Activated naive CD4-positive, alpha-beta T cell treated with anti-CD3 and anti-CD28 coated beads, Interleukin-2, amount 10 ng/mL, durations not matched to agents 7 days and 5 days (primary cell): ENCODE data around the gene MKNK1.

Experiments
- CTCF ChIA-PET: fragments of 350-600 bp; sonication (Branson Sonifier 250); formaldehyde crosslinking; loops from one replicate; lab custom pipeline; 2021; ENCODE audit warnings: antibody characterized with exemption; lab: Charles Lee
- DNase-seq: peaks from one replicate; pipeline ENCODE4 v3.0.0-alpha.2; 2020
- H3K27ac Mint-ChIP-seq: one replicate; pipeline ENCODE4 v1.8.0; 2021; ENCODE audit warnings: mild to moderate bottlenecking, moderate library complexity, mixed read lengths
- H3K27me3 Mint-ChIP-seq: one replicate; pipeline ENCODE4 v1.8.0; 2021; ENCODE audit warnings: mild to moderate bottlenecking, mixed read lengths
- H3K36me3 Mint-ChIP-seq: one replicate; pipeline ENCODE4 v1.8.0; 2021; ENCODE audit warnings: mixed read lengths
- H3K4me1 Mint-ChIP-seq: one replicate; pipeline ENCODE4 v1.8.0; 2021; ENCODE audit warnings: mixed read lengths
- H3K4me3 Mint-ChIP-seq: one replicate; pipeline ENCODE4 v1.8.0; 2021; ENCODE audit warnings: mild to moderate bottlenecking, moderate library complexity, mixed read lengths
- H3K9me3 Mint-ChIP-seq: one replicate; pipeline ENCODE4 v1.8.0; 2021; ENCODE audit warnings: mixed read lengths

MKNK1 gene

DNA sequence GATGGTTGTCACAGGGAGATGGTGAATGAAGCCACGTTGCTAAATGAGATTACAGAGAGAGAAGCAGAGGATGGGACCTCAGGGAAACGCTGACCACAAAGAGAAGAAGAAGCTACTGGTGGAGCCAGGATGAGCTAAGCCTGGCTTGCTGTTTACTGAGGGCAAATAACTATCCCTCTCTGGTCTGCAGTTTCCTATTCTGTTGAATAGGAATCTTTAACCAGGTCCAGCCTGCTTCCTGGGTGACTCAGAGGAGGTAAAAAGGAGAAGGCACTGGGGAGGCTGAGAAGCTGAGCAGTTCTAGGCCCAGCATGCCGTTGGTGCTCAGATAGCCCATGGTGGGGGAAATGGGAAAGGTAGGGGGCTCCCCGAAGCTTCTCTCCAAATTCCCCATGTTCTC lies 84.9 kb downstream of the MKNK1 start:
- Mint-ChIP-seq H3K27me3 (peaks cover 78% of the 10 kb centered on the region), H3K36me3 (no peaks in the 10 kb centered on the region), H3K27ac (no peak overlapping the region), H3K4me3 (no peak overlapping the region), H3K4me1 (peaks cover 13% of the 10 kb centered on the region), H3K9me3 (no peaks in the 10 kb centered on the region)
- CTCF ChIA-PET = interaction anchor here (1.9 kb wide), 1 partner anchor 73 kb away, joined by 6 read pairs; no protein-coding TSS in a partner anchor
- DNase-seq = no peak

DNA sequence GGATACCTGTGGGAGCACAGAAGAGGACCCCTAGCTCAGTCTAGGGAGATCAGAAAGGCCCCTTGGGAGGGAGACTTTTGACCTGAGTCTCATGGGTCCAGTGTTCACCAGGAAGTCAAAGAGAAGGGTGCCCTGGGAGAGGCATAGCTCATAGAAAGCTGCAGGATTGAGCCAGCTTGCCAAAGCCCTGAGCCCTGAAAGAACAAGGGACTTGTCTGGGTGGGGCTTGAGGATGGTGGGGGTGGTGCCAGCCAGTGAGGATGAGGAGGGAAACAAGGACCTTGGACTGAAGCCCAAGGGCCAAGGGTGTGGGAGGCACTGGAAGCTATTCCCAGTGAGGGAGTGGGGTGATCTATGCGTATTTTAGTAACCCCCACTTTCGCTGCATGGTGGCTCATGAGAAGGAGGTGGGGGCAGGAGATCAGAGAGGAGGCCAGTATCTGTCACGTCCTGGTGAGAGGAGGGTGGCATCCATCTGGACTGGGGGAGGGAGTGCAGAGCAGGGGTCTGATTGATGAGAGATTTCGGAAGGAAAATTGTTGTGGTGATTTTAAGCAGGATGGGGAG lies 86.1 kb downstream of the MKNK1 start:
- Mint-ChIP-seq H3K27me3 (peaks cover 80% of the 10 kb centered on the region), H3K36me3 (no peaks in the 10 kb centered on the region), H3K4me3 (no peak overlapping the region), H3K9me3 (no peaks in the 10 kb centered on the region), H3K4me1 (peaks cover 13% of the 10 kb centered on the region), H3K27ac (no peak overlapping the region)
- CTCF ChIA-PET = interaction anchor here (1.9 to 3.9 kb wide), 2 partner anchors 10 to 71 kb away, joined by 6 to 20 read pairs; no protein-coding TSS in a partner anchor
- no peak for DNase-seq

DNA sequence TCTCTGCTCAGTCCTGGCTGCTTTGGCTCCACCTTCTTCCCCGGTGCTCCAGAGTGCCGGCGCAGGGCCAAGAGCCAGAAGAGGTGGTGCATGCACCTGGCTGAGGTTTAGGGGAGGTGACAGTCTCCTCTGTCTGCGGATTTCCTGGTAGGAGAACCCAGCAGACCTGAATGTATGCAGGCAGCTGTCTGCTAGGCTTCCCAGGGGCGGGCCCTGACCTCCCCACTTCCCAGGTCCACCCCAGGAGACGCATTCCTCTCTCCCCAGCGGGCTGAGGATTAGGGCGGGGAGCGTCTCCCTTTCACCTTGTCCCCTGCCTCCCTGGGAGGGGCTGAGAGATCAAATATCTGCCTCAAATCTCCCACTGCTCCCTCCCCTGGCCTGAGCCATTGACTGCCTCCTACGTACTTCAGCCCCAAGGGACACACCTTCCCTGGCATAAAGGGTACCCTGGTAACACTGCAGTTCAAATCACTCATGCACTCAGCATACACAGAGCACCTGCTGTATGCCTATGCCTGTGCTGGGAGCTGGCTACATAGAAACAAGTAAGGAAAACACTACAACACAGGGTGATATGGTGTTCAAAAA lies 87.0 kb downstream of the MKNK1 start:
- Mint-ChIP-seq H3K27me3 (peaks cover 81% of the 10 kb centered on the region), H3K36me3 (no peaks in the 10 kb centered on the region), H3K9me3 (no peaks in the 10 kb centered on the region), H3K4me3 (no peak overlapping the region), H3K27ac (no peak overlapping the region), H3K4me1 (peaks cover 6% of the 10 kb centered on the region)
- DNase-seq = no peak
- CTCF ChIA-PET = interaction anchor here (3.9 kb wide), 1 partner anchor 11 kb away, joined by 20 read pairs; no protein-coding TSS in a partner anchor

- DNase-seq = no peak
- Mint-ChIP-seq H3K9me3 (no peaks in the 10 kb centered on the region), H3K4me1 (peaks cover 1% of the 10 kb centered on the region), H3K27me3 (peaks cover 84% of the 10 kb centered on the region), H3K36me3 (no peaks in the 10 kb centered on the region), H3K4me3 (no peak overlapping the region), H3K27ac (no peak overlapping the region)
- CTCF ChIA-PET = interaction anchor here (3.9 kb wide), 1 partner anchor 11 kb away, joined by 20 read pairs; no protein-coding TSS in a partner anchor
These were observed 87.7 kb downstream of the MKNK1 start for GRCh38 chr1:46516200-46516950.

- Mint-ChIP-seq H3K27ac (no peak overlapping the region), H3K27me3 (peaks cover 80% of the 10 kb centered on the region), H3K36me3 (no peaks in the 10 kb centered on the region), H3K4me3 (no peak overlapping the region), H3K4me1 (no peaks in the 10 kb centered on the region), H3K9me3 (no peaks in the 10 kb centered on the region)
- CTCF ChIA-PET = interaction anchor here (3.9 kb wide), 1 partner anchor 12 kb away, joined by 20 read pairs; no protein-coding TSS in a partner anchor
- DNase-seq = no peak
These were observed 88.5 kb downstream of the MKNK1 start for GRCh38 chr1:46515576-46515975.

DNA sequence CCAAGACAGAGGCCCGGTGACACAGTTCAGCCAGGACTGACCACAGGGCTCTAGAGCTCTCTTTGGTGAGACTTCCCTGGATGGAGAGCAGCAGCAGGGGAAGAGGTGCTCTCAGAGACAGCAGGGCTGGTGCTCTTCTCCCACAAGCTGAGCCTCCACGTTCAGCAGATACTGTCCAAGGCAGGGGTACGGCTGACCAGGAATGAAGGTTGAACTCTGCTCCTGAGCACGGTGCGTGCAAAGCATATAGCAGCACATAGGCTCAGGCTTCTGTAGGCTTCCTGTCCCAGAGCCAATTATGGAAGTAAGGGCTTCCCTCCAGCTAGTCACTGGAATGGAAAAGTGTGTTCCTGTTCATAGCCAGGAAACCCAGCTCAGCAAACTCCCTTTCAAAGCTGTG lies 90.5 kb downstream of the MKNK1 start:
- Mint-ChIP-seq H3K9me3 (no peaks in the 10 kb centered on the region), H3K4me3 (no peak overlapping the region), H3K27me3 (peaks cover 62% of the 10 kb centered on the region), H3K36me3 (no peaks in the 10 kb centered on the region), H3K4me1 (no peaks in the 10 kb centered on the region), H3K27ac (no peak overlapping the region)
- no peak for DNase-seq
- CTCF ChIA-PET = interaction anchor here (1.0 to 1.9 kb wide), 4 partner anchors 9 to 71 kb away, joined by 3 to 8 read pairs (median 4); no protein-coding TSS in a partner anchor

- no peaks in the 10 kb centered on the region for H3K4me1 Mint-ChIP-seq
- DNase-seq = no peak
- H3K36me3 Mint-ChIP-seq = no peaks in the 10 kb centered on the region
- CTCF ChIA-PET = interaction anchor here (1.0 to 1.9 kb wide), 4 partner anchors 10 to 71 kb away, joined by 3 to 8 read pairs (median 4); no protein-coding TSS in a partner anchor
- peaks cover 59% of the 10 kb centered on the region for H3K27me3 Mint-ChIP-seq
- H3K9me3 Mint-ChIP-seq = no peaks in the 10 kb centered on the region
- no peak overlapping the region for H3K27ac Mint-ChIP-seq
- no peak overlapping the region for H3K4me3 Mint-ChIP-seq
These were observed 91.3 kb downstream of the MKNK1 start for GRCh38 chr1:46512792-46513190.

DNA sequence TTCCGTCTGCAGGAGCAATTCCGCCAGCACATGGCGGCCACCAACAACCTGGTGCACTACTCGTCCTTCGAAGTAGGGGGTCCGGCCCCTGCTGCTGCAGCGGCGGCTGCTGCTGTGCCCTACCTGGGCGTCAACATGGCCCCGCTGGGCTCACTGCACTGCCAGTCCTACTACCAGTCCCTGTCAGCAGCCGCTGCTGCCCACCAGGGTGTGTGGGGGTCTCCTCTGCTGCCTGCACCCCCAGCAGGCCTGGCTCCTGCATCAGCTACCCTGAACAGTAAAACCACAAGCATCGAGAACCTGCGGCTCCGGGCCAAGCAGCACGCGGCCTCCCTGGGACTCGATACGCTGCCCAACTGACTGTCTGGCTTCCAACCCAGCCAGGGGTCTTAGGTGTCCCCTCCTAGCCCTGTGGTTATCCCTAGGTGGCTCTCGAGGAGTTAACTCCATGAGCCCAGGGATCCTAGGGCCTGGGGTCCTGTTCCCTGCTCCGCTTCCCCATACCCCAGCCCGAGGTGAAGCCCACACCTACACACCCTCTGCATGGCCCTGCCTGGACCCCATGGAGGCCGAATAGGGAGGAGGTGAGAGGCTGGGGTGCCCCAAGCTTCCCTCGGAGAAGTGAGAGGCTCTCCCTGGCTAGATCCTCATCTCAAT lies 91.8 kb downstream of the MKNK1 start:
- Mint-ChIP-seq H3K27me3 (peaks cover 57% of the 10 kb centered on the region), H3K9me3 (no peaks in the 10 kb centered on the region), H3K27ac (no peak overlapping the region), H3K36me3 (no peaks in the 10 kb centered on the region), H3K4me1 (no peaks in the 10 kb centered on the region), H3K4me3 (no peak overlapping the region)
- CTCF ChIA-PET = interaction anchor here (0.6 to 1.9 kb wide), 3 partner anchors 15 to 63 kb away, joined by 3 to 8 read pairs (median 3); no protein-coding TSS in a partner anchor
- no peak for DNase-seq

GRCh38 chr1:46510998-46511365 lies 93.1 kb downstream of the MKNK1 start:
- CTCF ChIA-PET = interaction anchor here (1.2 kb wide), 1 partner anchor 18 kb away, joined by 3 read pairs; no protein-coding TSS in a partner anchor
- Mint-ChIP-seq H3K4me3 (no peak overlapping the region), H3K27ac (no peak overlapping the region), H3K27me3 (peaks cover 52% of the 10 kb centered on the region), H3K36me3 (no peaks in the 10 kb centered on the region), H3K4me1 (no peaks in the 10 kb centered on the region), H3K9me3 (no peaks in the 10 kb centered on the region)
- no peak for DNase-seq

DNA sequence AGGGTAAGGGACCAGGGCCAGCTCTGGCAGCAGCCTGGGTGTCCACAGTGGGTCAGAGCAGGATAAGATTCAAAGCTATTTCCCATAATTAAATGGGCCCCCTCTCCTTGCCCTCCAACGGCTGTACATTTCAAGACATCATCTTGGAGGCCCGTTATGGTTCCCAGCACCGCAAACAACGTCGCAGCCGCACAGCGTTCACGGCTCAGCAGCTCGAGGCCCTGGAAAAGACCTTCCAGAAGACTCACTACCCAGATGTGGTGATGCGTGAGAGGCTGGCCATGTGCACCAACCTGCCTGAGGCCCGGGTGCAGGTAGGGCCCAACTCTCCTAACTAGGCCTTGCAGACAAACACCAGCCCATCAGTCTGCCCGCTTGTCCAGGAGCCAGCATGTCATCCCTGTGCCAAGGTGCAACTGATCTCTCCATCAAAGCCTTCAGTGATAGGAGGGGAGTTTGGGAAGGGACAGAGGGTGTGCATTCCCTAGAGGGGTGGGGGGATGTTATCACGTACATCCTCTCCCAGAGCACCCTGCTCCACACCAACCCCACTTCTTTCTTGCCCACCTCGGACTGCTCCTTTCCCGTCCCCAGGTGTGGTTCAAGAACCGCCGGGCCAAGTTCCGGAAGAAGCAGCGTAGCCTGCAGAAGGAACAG lies 93.6 kb downstream of the MKNK1 start:
- Mint-ChIP-seq H3K4me3 (no peak overlapping the region), H3K36me3 (no peaks in the 10 kb centered on the region), H3K9me3 (no peaks in the 10 kb centered on the region), H3K27me3 (peaks cover 47% of the 10 kb centered on the region), H3K27ac (no peak overlapping the region), H3K4me1 (no peaks in the 10 kb centered on the region)
- DNase-seq = no peak
- CTCF ChIA-PET = interaction anchor here (1.2 kb wide), 1 partner anchor 18 kb away, joined by 3 read pairs; no protein-coding TSS in a partner anchor

- Mint-ChIP-seq H3K4me3 (no peak overlapping the region), H3K4me1 (no peaks in the 10 kb centered on the region), H3K27ac (no peak overlapping the region), H3K27me3 (peaks cover 36% of the 10 kb centered on the region), H3K36me3 (no peaks in the 10 kb centered on the region), H3K9me3 (no peaks in the 10 kb centered on the region)
- no peak for DNase-seq
- CTCF ChIA-PET = no interaction called here
These were observed 95.3 kb downstream of the MKNK1 start for GRCh38 chr1:46508757-46509156.
